Endothelial cell of umbilical vein (primary cell): ENCODE measurements around the gene PDIA4. TPM values are rescaled to one million over a fixed set of nuclear protein-coding genes. Genes with fewer than 3 reads are reported as not detected.
"Not testable (repeated sequence)": the region's sequence is repeated elsewhere in the genome, so short reads cannot be mapped to it uniquely, and the experiment has no call there.

Experiments used
- BruUV-seq: library from RNA; stranded (reverse); fragments of 400-500 nt; replicated peaks from 2 replicates; lab custom pipeline; 2021; lab: Mats Ljungman, UMichigan
- CTCF ChIA-PET: fragments of 300-600, 350-600 bp; sonication (Branson Sonifier 250); formaldehyde crosslinking; loops from one replicate; lab custom pipeline; 2021; ENCODE audit warnings: antibody characterized with exemption, inconsistent platforms; lab: Charles Lee
- POLR2A ChIA-PET: fragments of 300-600, 350-600 bp; sonication (Branson Sonifier 250); formaldehyde crosslinking; loops from one replicate; lab custom pipeline; 2021; ENCODE audit warnings: antibody characterized with exemption, inconsistent platforms; lab: Charles Lee
- DNase-seq: peaks from one replicate; pipeline ENCODE4 v3.0.0-alpha.2; 2011; ENCODE audit warnings: low read depth, low spot score
- FAIRE-seq: peaks from 2 replicates; lab custom pipeline; 2011; peaks lifted over from hg19 to GRCh38; lab: Jason Lieb, UNC
- H2AFZ ChIP-seq: 2 replicates; pipeline ENCODE4 v1.6.0; 2012; ENCODE audit warnings: low read depth, low read length, control low read depth, inconsistent platforms
- H3K27ac ChIP-seq: 2 replicates; pipeline ENCODE4 v1.5.1; 2011; ENCODE audit warnings: low read depth, mild to moderate bottlenecking, control low read depth, low read length, moderate library complexity; ENCODE audit not compliant: insufficient read depth
- H3K27me3 ChIP-seq, 2 experiments: 2 replicates each; pipeline versions ENCODE4 v1.6.0 to v1.6.1; 2011; ENCODE audit warnings: low read length in 2 of 2, mixed read lengths in 1 of 2; ENCODE audit not compliant: control insufficient read depth in 2 of 2, insufficient read depth in 2 of 2
- H3K36me3 ChIP-seq, 2 experiments: 2 replicates in 1 of 2; 3 replicates in 1 of 2; pipeline ENCODE4 v1.5.1; 2011; ENCODE audit warnings: low read length in 2 of 2, mild to moderate bottlenecking in 1 of 2, moderate library complexity in 1 of 2; ENCODE audit not compliant: control insufficient read depth in 2 of 2, insufficient read depth in 2 of 2; ENCODE audit errors: extremely low read depth in 1 of 2
- H3K4me1 ChIP-seq: 3 replicates; pipeline ENCODE4 v1.5.1; 2011; ENCODE audit warnings: mild to moderate bottlenecking, low read length; ENCODE audit not compliant: control insufficient read depth, insufficient read depth; ENCODE audit errors: extremely low read depth
- H3K4me2 ChIP-seq: 2 replicates; pipeline ENCODE4 v1.6.1; 2011; ENCODE audit warnings: low read length, control low read depth, mixed read lengths; ENCODE audit not compliant: insufficient read depth
- H3K4me3 ChIP-seq, 3 experiments: fragments of 200-600 bp in 1 of 3; sonication (generic), shearing (Covaris generic) in 1 of 3; replicated peaks in 1 of 3; 2 replicates each; pipeline ENCODE4 v1.5.1; 2011 to 2016; ENCODE audit warnings: control low read depth in 3 of 3, low read length in 3 of 3, mild to moderate bottlenecking in 2 of 3, inconsistent platforms in 1 of 3, low read depth in 1 of 3, moderate library complexity in 1 of 3; ENCODE audit not compliant: insufficient read depth in 1 of 3
- H3K79me2 ChIP-seq: 2 replicates; pipeline ENCODE4 v1.6.0; 2012; ENCODE audit warnings: low read length, inconsistent platforms; ENCODE audit not compliant: control insufficient read depth, insufficient read depth
- H3K9ac ChIP-seq: replicated peaks from 2 replicates; pipeline ENCODE3; 2011; ENCODE audit warnings: low read length, control low read depth; ENCODE audit not compliant: insufficient read depth; ENCODE audit errors: extremely low read depth
- H3K9me1 ChIP-seq: replicated peaks from 3 replicates; pipeline ENCODE4 v1.6.0; 2011; ENCODE audit warnings: mild to moderate bottlenecking, low read length; ENCODE audit not compliant: control insufficient read depth, insufficient read depth; ENCODE audit errors: extremely low read depth
- H3K9me3 ChIP-seq: replicated peaks from 2 replicates; pipeline ENCODE4 v1.5.1; 2012; ENCODE audit warnings: low read length, inconsistent platforms; ENCODE audit not compliant: control insufficient read depth, insufficient read depth
- H4K20me1 ChIP-seq: replicated peaks from 2 replicates; pipeline ENCODE3; 2011; ENCODE audit warnings: mild to moderate bottlenecking, low read length; ENCODE audit not compliant: control insufficient read depth, insufficient read depth; ENCODE audit errors: extremely low read depth
- CTCF ChIP-seq, 2 donors: IDR thresholded peaks; 1 replicate in 1 of 2; 2 replicates in 1 of 2; pipeline ENCODE4 v1.5.1; 2011; ENCODE audit warnings: low read length in 2 of 2, mild to moderate bottlenecking in 2 of 2, moderate library complexity in 2 of 2, control low read depth in 1 of 2, inconsistent platforms in 1 of 2, low read depth in 1 of 2; ENCODE audit not compliant: insufficient read depth in 1 of 2; ENCODE audit errors: extremely low read depth in 1 of 2
- FOS ChIP-seq: IDR thresholded peaks from 2 replicates; pipeline ENCODE4 v1.6.1; 2011; ENCODE audit warnings: mild to moderate bottlenecking, low read length, moderate library complexity, borderline replicate concordance; ENCODE audit not compliant: insufficient read depth
- GATA2 ChIP-seq: IDR thresholded peaks from 2 replicates; pipeline ENCODE4 v1.7.0; 2011; ENCODE audit warnings: low read depth, mild to moderate bottlenecking, moderate library complexity, mixed read lengths, low read length; ENCODE audit not compliant: insufficient read length, insufficient read depth
- JUN ChIP-seq: IDR thresholded peaks from 2 replicates; pipeline ENCODE4 v1.6.1; 2011; ENCODE audit warnings: borderline replicate concordance, low read depth; ENCODE audit not compliant: insufficient read length, insufficient read depth
- MYC ChIP-seq: IDR thresholded peaks from one replicate; pipeline ENCODE4 v1.6.1; 2011; ENCODE audit warnings: mild to moderate bottlenecking, low read depth, low read length
- POLR2A ChIP-seq: IDR thresholded peaks from 2 replicates; pipeline ENCODE4 v1.6.1; 2012; ENCODE audit warnings: low read depth, mild to moderate bottlenecking, control low read depth, low read length
- POLR2AphosphoS5 ChIP-seq: IDR thresholded peaks from 2 replicates; pipeline ENCODE4 v1.6.1; 2012; ENCODE audit warnings: low read depth, mild to moderate bottlenecking, control low read depth, low read length, moderate library complexity; ENCODE audit not compliant: insufficient read depth
- dilution Hi-C: fragments of 300-500 bp; cut with MboI; formaldehyde crosslinking; loops from one replicate; pipeline ENCODE4 v1.15.0; 2019; ENCODE audit warnings: low sequenced_read_pairs; ENCODE audit not compliant: extremely low pct_ligation_motif_present
- intact Hi-C: fragments of 100-400 bp; cut with micrococcal nuclease; formaldehyde crosslinking; loops from one replicate; pipeline ENCODE4 v1.10.0; 2022
- polyA plus RNA-seq, 4 experiments: library from polyadenylated mRNA; depleted of rRNA in 3 of 4; stranded (reverse) in 3 of 4; unstranded in 1 of 4; fragments of >200 nt; gene quantifications; 2 replicates each; pipeline versions ENCODE4 v1.2.1 to v1.2.3, GENCODE V29; 2011 to 2012; ENCODE audit warnings: missing spikeins in 1 of 4
- total RNA-seq: library from RNA; stranded (reverse); gene quantifications from 2 replicates; pipeline ENCODE4 v1.2.3, GENCODE V29; 2021
- TF ChIP-seq, protein P1 (sequence below): IDR thresholded peaks from 2 replicates; pipeline ENCODE4 v1.6.1; 2011; ENCODE audit not compliant: insufficient read depth, insufficient read length

The PDIA4 gene
- total and polyA plus RNA-seq, 2 donors (not counting 3 experiments of a cell fraction or from before 2014, with no cell fraction given), result 217 to 308 TPM

DNA sequence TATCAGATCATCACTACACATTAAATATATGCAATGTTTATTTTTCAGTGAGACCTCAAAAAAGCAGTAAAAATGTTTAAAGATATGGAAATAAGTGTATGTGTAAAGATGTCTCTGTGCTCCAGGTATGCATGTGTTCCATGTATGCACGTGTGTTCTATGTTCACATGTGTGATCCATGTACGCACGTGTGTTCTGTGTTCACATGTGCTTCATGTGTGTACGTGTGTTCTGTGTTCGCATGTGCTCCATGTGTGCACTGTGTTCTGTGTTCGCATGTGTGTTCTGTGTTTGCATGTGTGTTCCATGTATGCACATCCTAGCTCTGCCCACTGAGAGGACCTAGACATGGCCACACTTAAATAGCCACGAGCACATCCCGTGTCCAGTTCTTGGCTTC lies 15.6 kb upstream of the PDIA4 start:
- H3K36me3 ChIP-seq, result no peaks in the 10 kb centered on the region
- FAIRE-seq, result peak; percentile 24
- POLR2A ChIA-PET, result no interaction called here
- H3K9ac ChIP-seq, result no peak overlapping the region
- H4K20me1 ChIP-seq, result no peaks in the 10 kb centered on the region
- H3K27ac ChIP-seq, result no peak overlapping the region
- H2AFZ ChIP-seq, result no peak overlapping the region
- TF ChIP-seq JUN, result no peak
- TF ChIP-seq, protein P1, sequence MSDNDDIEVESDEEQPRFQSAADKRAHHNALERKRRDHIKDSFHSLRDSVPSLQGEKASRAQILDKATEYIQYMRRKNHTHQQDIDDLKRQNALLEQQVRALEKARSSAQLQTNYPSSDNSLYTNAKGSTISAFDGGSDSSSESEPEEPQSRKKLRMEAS, result peak; percentile 60
- intact Hi-C loops, result no loop called here
- H3K79me2 ChIP-seq, result no peaks in the 10 kb centered on the region
- no peak overlapping the region for H3K4me2 ChIP-seq
- no TSS peak for BruUV-seq
- peaks cover 0 to 1% of the 10 kb centered on the region in 2 experiments for H3K27me3 ChIP-seq
- CTCF ChIA-PET, result no interaction called here
- DNase-seq, result no peak
- H3K9me3 ChIP-seq, result no peaks in the 10 kb centered on the region
- no peaks in the 10 kb centered on the region for H3K4me1 ChIP-seq
- dilution Hi-C loops, result no loop called here
- H3K9me1 ChIP-seq, result no peaks in the 10 kb centered on the region
- no peak overlapping the region for H3K4me3 ChIP-seq

DNA sequence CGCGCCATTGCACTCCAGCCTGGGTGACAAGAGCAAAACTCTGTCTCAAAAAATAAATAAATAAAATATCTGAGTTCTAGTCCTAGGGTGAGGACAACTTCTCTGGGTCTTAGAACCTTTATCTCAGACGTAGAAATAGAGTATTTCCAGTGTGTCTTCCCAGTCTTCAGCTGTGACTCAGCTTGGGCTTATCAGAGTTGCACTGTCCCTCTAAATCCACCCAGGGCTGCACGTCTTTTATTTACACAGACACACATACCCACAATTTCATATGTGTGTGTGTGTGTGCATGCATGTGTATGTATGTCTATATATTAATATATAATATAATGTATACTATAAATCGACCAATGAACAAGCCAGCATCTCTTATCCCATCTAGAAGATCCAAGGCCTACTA lies 13.0 kb upstream of the PDIA4 start:
- no peaks in the 10 kb centered on the region for H3K9me1 ChIP-seq
- H3K9ac ChIP-seq, result no peak overlapping the region
- dilution Hi-C loops, result no loop called here
- no peaks in the 10 kb centered on the region for H3K9me3 ChIP-seq
- intact Hi-C loops, result no loop called here
- no peak overlapping the region for H3K4me3 ChIP-seq
- no peak for FAIRE-seq
- TF ChIP-seq MYC, result no peak
- TF ChIP-seq FOS, result no peak
- no peak for TF ChIP-seq POLR2A
- TF ChIP-seq, protein P1, result no peak
- no peak for TF ChIP-seq POLR2AphosphoS5
- no peak for TF ChIP-seq GATA2
- TF ChIP-seq CTCF (IDR thresholded peaks at IDR 0.05; ENCODE audit: extremely low read depth in 1 of 2, insufficient read depth in 1 of 2, low read depth in 1 of 2, low read length in 2 of 2), result no peak
- no peak for TF ChIP-seq JUN
- no peaks in the 10 kb centered on the region for H4K20me1 ChIP-seq
- no peak for DNase-seq
- POLR2A ChIA-PET, result no interaction called here
- no peaks in the 10 kb centered on the region for H3K36me3 ChIP-seq
- no peaks in the 10 kb centered on the region for H3K4me1 ChIP-seq
- no peaks in the 10 kb centered on the region for H3K79me2 ChIP-seq
- no TSS peak for BruUV-seq
- no peak overlapping the region for H2AFZ ChIP-seq
- H3K27ac ChIP-seq, result no peak overlapping the region
- CTCF ChIA-PET, result no interaction called here
- H3K27me3 ChIP-seq, result no peaks in the 10 kb centered on the region
- H3K4me2 ChIP-seq, result no peak overlapping the region

DNA sequence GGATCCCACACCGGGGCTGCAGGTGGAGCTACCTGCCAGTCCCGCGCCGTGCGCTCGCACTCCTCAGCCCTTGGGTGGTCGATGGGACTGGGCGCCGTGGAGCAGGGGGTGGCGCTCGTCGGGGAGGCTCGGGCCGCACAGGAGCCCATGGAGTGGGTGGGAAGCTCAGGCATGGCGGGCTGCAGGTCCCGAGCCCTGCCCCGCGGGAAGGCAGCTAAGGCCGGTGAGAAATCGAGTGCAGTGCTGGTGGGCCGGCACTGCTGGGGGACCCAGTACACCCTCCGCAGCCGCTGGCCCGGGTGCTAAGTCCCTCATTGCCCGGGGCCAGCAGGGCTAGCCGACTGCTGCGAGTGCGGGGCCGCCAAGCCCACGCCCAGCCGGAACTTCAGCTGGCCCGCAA lies 10.3 kb upstream of the PDIA4 start:
- dilution Hi-C loops, CTCF ChIA-PET, H3K36me3 ChIP-seq, H3K9ac ChIP-seq, H3K27ac ChIP-seq, H3K9me3 ChIP-seq, FAIRE-seq, BruUV-seq, H3K79me2 ChIP-seq, H2AFZ ChIP-seq, POLR2A ChIA-PET, DNase-seq, H3K9me1 ChIP-seq, H3K4me3 ChIP-seq, H3K4me1 ChIP-seq, H3K27me3 ChIP-seq, H3K4me2 ChIP-seq, H4K20me1 ChIP-seq, intact Hi-C loops: not testable (repeated sequence)
